ENCODE data around the gene TTC39A.

DNA sequence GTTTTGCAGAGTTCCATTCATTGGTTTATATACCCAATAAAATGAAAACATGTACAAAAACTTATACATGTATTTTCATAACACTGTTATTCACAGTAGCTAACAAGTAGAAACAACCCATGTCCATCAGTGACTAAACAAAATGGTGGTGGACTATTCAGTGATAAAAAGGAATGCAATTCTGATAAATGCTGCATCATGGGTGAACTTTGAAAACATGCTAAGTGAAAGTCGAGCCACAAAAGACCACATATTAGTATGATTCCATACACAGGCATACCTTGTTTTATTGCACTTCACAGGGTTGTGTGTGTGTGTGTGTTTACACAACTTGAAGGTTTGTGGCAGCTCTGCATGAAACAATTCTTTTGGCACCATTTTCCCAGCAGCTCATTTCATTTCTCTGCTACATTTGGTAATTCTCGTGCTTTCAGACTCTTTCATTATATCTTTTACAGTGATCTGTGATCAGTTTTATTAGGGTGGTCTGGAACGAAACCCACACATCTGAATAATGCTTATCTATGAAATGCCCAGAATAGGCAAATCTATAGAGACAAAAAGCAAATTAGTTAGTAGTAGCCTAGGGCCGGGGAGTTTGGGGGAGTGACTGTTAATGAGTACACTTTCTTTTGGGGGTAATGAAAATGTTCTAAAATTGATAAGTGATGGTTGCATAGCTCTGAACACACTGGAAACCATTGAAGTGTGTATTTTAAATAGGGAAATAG lies 67.0 kb downstream of the TTC39A start:
- TF ChIP-seq POLR2A (IDR thresholded peaks at IDR 0.05): no peak
- TF ChIP-seq, protein P1, sequence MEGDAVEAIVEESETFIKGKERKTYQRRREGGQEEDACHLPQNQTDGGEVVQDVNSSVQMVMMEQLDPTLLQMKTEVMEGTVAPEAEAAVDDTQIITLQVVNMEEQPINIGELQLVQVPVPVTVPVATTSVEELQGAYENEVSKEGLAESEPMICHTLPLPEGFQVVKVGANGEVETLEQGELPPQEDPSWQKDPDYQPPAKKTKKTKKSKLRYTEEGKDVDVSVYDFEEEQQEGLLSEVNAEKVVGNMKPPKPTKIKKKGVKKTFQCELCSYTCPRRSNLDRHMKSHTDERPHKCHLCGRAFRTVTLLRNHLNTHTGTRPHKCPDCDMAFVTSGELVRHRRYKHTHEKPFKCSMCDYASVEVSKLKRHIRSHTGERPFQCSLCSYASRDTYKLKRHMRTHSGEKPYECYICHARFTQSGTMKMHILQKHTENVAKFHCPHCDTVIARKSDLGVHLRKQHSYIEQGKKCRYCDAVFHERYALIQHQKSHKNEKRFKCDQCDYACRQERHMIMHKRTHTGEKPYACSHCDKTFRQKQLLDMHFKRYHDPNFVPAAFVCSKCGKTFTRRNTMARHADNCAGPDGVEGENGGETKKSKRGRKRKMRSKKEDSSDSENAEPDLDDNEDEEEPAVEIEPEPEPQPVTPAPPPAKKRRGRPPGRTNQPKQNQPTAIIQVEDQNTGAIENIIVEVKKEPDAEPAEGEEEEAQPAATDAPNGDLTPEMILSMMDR (IDR thresholded peaks at IDR 0.05): no peak
